Measurements from ENCODE around the gene ANKRD16. TPM values are rescaled to one million over a fixed set of nuclear protein-coding genes. Genes with fewer than 3 reads are reported as not detected.

ANKRD16 gene
- total and polyA plus RNA-seq, 2 of the 8 experiments (the other 6 are each of a cell fraction or from before 2014, with no cell fraction given), result 8.2 to 12.7 TPM

DNA sequence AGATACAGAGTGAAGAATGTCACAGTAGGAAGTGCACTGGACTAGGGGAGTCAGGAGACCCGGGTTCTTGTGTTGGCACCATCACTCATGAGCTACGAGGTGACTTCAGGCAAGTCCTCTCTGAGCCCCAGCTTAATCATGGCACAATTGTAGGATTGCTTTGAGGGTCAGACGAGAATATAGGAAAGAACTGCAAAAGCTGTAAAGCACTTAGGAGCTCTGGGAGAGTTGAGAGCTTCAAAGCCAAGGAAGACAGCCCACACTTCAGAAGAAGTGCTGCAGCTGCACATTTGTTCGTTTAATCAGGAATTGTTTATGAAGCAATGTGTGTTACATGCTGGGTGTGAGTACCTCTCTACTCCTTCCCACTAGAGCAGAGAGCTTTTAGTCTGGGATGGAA is 4.7 kb upstream of the ANKRD16 start:
- 89% methylated on average over 4 of the region's 4 CpGs; no CpG with 5 or more reads in 1 of the 2 experiments for WGBS, 2 experiments (ENCODE audit: extremely low coverage in 1 of 2, insufficient coverage in 1 of 2, insufficient read length in 1 of 2, insufficient replicate concordance in 2 of 2, low coverage in 1 of 2, low lambda C conversion rate in 2 of 2, missing lambda C conversion rate in 1 of 2)
- no peak overlapping the region for H4K5ac ChIP-seq (ENCODE audit: insufficient read length, low read depth, low read length)
- no peaks in the 10 kb centered on the region for H3K9me3 ChIP-seq (ENCODE audit: insufficient read depth in 2 of 2, low read depth in 1 of 2, low read length in 1 of 2)
- peaks cover 18 to 22% of the 10 kb centered on the region in 2 experiments for H4K20me1 ChIP-seq (replicated peaks in 1 of 2; ENCODE audit: control insufficient read depth in 1 of 2, insufficient read depth in 2 of 2, low read length in 2 of 2)
- no peak overlapping the region for H2BK15ac ChIP-seq (ENCODE audit: low read length)
- H3K14ac ChIP-seq (ENCODE audit: insufficient read length), result no peak overlapping the region
- H4K91ac ChIP-seq (replicated peaks; ENCODE audit: insufficient read length, low read length), result no peak overlapping the region
- H3K18ac ChIP-seq (ENCODE audit: extremely low read depth, low read length), result no peak overlapping the region
- H3K79me1 ChIP-seq (ENCODE audit: low read depth, low read length), result peaks cover 16% of the 10 kb centered on the region
- no peak overlapping the region for H3K56ac ChIP-seq (replicated peaks; ENCODE audit: insufficient read length, low read depth, low read length)
- DNase-seq (ENCODE audit: low read depth in 1 of 2, low spot score in 2 of 2) (no peak), FAIRE-seq (no peak)
- no peak overlapping the region for H3K4ac ChIP-seq (replicated peaks; ENCODE audit: insufficient read length, low read depth, low read length)
- no peak overlapping the region for H3K9ac ChIP-seq (replicated peaks in 1 of 4; ENCODE audit: extremely low read depth in 1 of 4, low read depth in 3 of 4, low read length in 3 of 4)
- peaks cover 5% of the 10 kb centered on the region; the same call in 1 of the 2 replicates for H3K23me2 ChIP-seq (ENCODE audit: low read depth, low read length)
- no peak overlapping the region for H2BK120ac ChIP-seq (replicated peaks; ENCODE audit: low read depth, low read length)
- no peak overlapping the region for H2BK20ac ChIP-seq (ENCODE audit: low read length)
- no peaks in the 10 kb centered on the region; a peak in 1 of 7 replicates for H3K27me3 ChIP-seq (replicated peaks in 1 of 4; ENCODE audit: control insufficient read depth in 3 of 4, extremely low read depth in 1 of 4, insufficient read depth in 3 of 4, low read length in 3 of 4)
- no peak overlapping the region for H2BK5ac ChIP-seq (ENCODE audit: low read depth, low read length)
- H3K27ac ChIP-seq (ENCODE audit: low read depth, low read length), result no peak overlapping the region
- H3K4me1 ChIP-seq (replicated peaks in 1 of 4; ENCODE audit: control insufficient read depth in 3 of 4, insufficient read depth in 4 of 4, low read length in 3 of 4), result peaks cover 0 to 5% (median 3%) of the 10 kb centered on the region in 4 experiments; a peak in 3 of 7 replicates
- no peak overlapping the region for H3K4me3 ChIP-seq (ENCODE audit: extremely low read depth in 1 of 4, insufficient read depth in 2 of 4, low read depth in 3 of 4, low read length in 4 of 4)
- H4K8ac ChIP-seq (ENCODE audit: extremely low read depth, insufficient read depth, low read length), result no peak overlapping the region; the same call in 1 of the 2 replicates
- no peak overlapping the region for H2BK12ac ChIP-seq (ENCODE audit: low read depth, low read length)
- no peak for TF ChIP-seq TAF1 (IDR thresholded peaks at IDR 0.05; ENCODE audit: low read depth, low read length)
- no peak for TF ChIP-seq PHF8 (conservative IDR thresholded peaks at IDR 0.05; ENCODE audit: low read depth, low read length)
- TF ChIP-seq CHD2 (IDR thresholded peaks at IDR 0.05; ENCODE audit: low read length), result no peak
- TF ChIP-seq CBX5 (IDR thresholded peaks at IDR 0.05; ENCODE audit: low read depth, low read length), result no peak
- TF ChIP-seq TEAD4 (IDR thresholded peaks at IDR 0.05; ENCODE audit: low read depth, low read length), result no peak
- no peak for TF ChIP-seq SIRT6 (IDR thresholded peaks at IDR 0.05; ENCODE audit: low read length)
- TF ChIP-seq CTBP2 (IDR thresholded peaks at IDR 0.05; ENCODE audit: borderline replicate concordance, insufficient read depth, insufficient read length, low read length), result no peak
- no peak for TF ChIP-seq NRF1 (IDR thresholded peaks at IDR 0.05; ENCODE audit: low read depth, low read length)
- TF ChIP-seq POU5F1 (IDR thresholded peaks at IDR 0.05; ENCODE audit: low read depth, low read length), result no peak
- TF ChIP-seq JUND (IDR thresholded peaks at IDR 0.05; ENCODE audit: low read length), result no peak
- TF ChIP-seq SUZ12 (IDR thresholded peaks at IDR 0.05; ENCODE audit: low read length), result no peak
- no peak for TF ChIP-seq ASH2L (IDR thresholded peaks at IDR 0.05; ENCODE audit: low read length)
- TF ChIP-seq BRCA1 (IDR thresholded peaks at IDR 0.05; ENCODE audit: low read depth, low read length), result no peak
- no peak overlapping the region for H3K23ac ChIP-seq (ENCODE audit: insufficient read length)
- ChIA-PET CTCF (ENCODE audit: partially characterized antibody) (interaction anchor here (0.9 to 1.5 kb wide), 2 partner anchors 17 to 21 kb away, joined by 3 to 5 read pairs; no protein-coding TSS in a partner anchor), POLR2A (ENCODE audit: partially characterized antibody) (interaction anchor here (1.0 kb wide), 1 partner anchor 24 kb away, joined by 3 read pairs; no protein-coding TSS in a partner anchor)
- H2AK5ac ChIP-seq (ENCODE audit: low read depth, low read length), result no peak overlapping the region
- H3K4me2 ChIP-seq (ENCODE audit: insufficient read depth in 1 of 2, low read depth in 2 of 2, low read length in 2 of 2), result no peak overlapping the region
- peaks cover 0 to 29% (median 13%) of the 10 kb centered on the region in 4 experiments; a peak in 6 of 8 replicates for H3K36me3 ChIP-seq (ENCODE audit: control insufficient read depth in 2 of 4, insufficient read depth in 4 of 4, low read length in 3 of 4)
- peaks cover 8 to 60% of the 10 kb centered on the region in 2 experiments for H3K79me2 ChIP-seq (ENCODE audit: control insufficient read depth in 1 of 2, insufficient read depth in 2 of 2, low read length in 2 of 2)
- H2AFZ ChIP-seq (ENCODE audit: low read length), result no peak overlapping the region
